ENCODE data around the gene ZEB2. TPM values are rescaled to one million over a fixed set of nuclear protein-coding genes. Genes with fewer than 3 reads are reported as not detected.

ZEB2 gene
- total and polyA plus RNA-seq, 2 of the 8 experiments (the other 6 are each of a cell fraction or from before 2014, with no cell fraction given): 0.38 TPM; not detected in 1

DNA sequence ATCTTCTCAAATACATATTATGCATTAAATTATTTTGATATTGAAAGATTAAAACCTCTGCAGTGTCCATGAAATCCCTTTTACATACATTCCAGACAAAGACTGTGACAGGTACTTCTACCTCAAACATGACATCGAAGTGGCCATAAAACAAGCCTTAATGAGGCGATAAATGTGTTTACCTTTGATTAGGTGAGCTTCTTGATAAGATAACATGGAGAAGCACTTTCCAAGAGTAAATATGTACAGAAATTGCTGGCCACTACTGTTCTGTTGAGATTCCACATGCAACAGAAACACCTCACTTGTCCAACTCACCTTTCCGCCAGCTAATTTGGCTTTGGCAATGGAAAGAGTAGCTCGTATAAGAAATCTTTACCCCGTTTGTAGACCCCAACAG is 55.2 kb downstream of the ZEB2 start (continued):
- TF ChIP-seq KDM5A (IDR thresholded peaks at IDR 0.05; ENCODE audit: low read length) (no peak), SP4 (IDR thresholded peaks at IDR 0.05; ENCODE audit: low read length) (no peak), SIRT6 (IDR thresholded peaks at IDR 0.05; ENCODE audit: low read length) (no peak), CEBPB (IDR thresholded peaks at IDR 0.05; ENCODE audit: low read depth, low read length) (no peak), EZH2 (IDR thresholded peaks at IDR 0.05; ENCODE audit: low read depth, low read length, severe bottlenecking) (no peak), ASH2L (IDR thresholded peaks at IDR 0.05; ENCODE audit: low read length) (no peak), BACH1 (IDR thresholded peaks at IDR 0.05; ENCODE audit: low read length) (no peak), SRF (IDR thresholded peaks at IDR 0.05; ENCODE audit: low read depth, low read length) (no peak)
